Fibroblast of lung (primary cell): ENCODE results near the gene UBE2H. TPM values are rescaled to one million over a fixed set of nuclear protein-coding genes. Genes with fewer than 3 reads are reported as not detected.
"Not testable (repeated sequence)": the region's sequence is repeated elsewhere in the genome, so short reads cannot be mapped to it uniquely, and the experiment has no call there.

Experiments used
- DNase-seq, 2 donors: peaks; one replicate each; pipeline versions ENCODE4 v3.0.0 to v3.0.0-alpha.2; 2010; ENCODE audit warnings: low read depth in 2 of 2
- H2AFZ ChIP-seq: 2 replicates; pipeline ENCODE4 v1.5.1; 2012; ENCODE audit warnings: low read length, control low read depth, inconsistent platforms
- H3K27ac ChIP-seq: 2 replicates; pipeline ENCODE4 v1.5.1; 2011; ENCODE audit warnings: low read length, control low read depth; ENCODE audit not compliant: insufficient read depth
- H3K27me3 ChIP-seq: 2 replicates; pipeline ENCODE4 v1.5.1; 2011; ENCODE audit warnings: mild to moderate bottlenecking, low read length; ENCODE audit not compliant: control insufficient read depth, insufficient read depth
- H3K36me3 ChIP-seq: 2 replicates; pipeline ENCODE4 v1.5.1; 2011; ENCODE audit warnings: low read length; ENCODE audit not compliant: control insufficient read depth, insufficient read depth
- H3K4me1 ChIP-seq: 2 replicates; pipeline ENCODE4 v1.5.1; 2011; ENCODE audit warnings: low read length; ENCODE audit not compliant: control insufficient read depth, insufficient read depth; ENCODE audit errors: extremely low read depth
- H3K4me2 ChIP-seq: 2 replicates; pipeline ENCODE4 v1.5.1; 2011; ENCODE audit warnings: low read length, control low read depth; ENCODE audit not compliant: insufficient read depth; ENCODE audit errors: extremely low read depth
- H3K4me3 ChIP-seq, 4 experiments: fragments of 200-600 bp in 1 of 4; sonication (generic) in 1 of 4; replicated peaks in 1 of 4; 2 replicates each; pipeline ENCODE4 v1.5.1; 2011 to 2016; ENCODE audit warnings: low read length in 4 of 4, low read depth in 3 of 4, mild to moderate bottlenecking in 3 of 4, control low read depth in 2 of 4, inconsistent platforms in 1 of 4, mixed read lengths in 1 of 4; ENCODE audit not compliant: insufficient read depth in 1 of 4; ENCODE audit errors: control extremely low read depth in 1 of 4
- H3K79me2 ChIP-seq: 2 replicates; pipeline ENCODE4 v1.5.1; 2012; ENCODE audit warnings: mild to moderate bottlenecking, low read length, inconsistent platforms; ENCODE audit not compliant: control insufficient read depth, insufficient read depth
- H3K9ac ChIP-seq: 2 replicates; pipeline ENCODE4 v1.5.1; 2011; ENCODE audit warnings: mild to moderate bottlenecking, low read length, control low read depth; ENCODE audit not compliant: insufficient read depth
- H3K9me3 ChIP-seq: 2 replicates; pipeline ENCODE4 v1.5.1; 2012; ENCODE audit warnings: low read depth, low read length; ENCODE audit not compliant: control insufficient read depth, insufficient read depth
- H4K20me1 ChIP-seq: 2 replicates; pipeline ENCODE4 v1.5.1; 2011; ENCODE audit warnings: low read length; ENCODE audit not compliant: control insufficient read depth, insufficient read depth; ENCODE audit errors: extremely low read depth
- CTCF ChIP-seq, 2 donors: IDR thresholded peaks in 1 of 2; conservative IDR thresholded peaks in 1 of 2; 1 replicate in 1 of 2; 2 replicates in 1 of 2; pipeline ENCODE4 v1.5.1; 2011 to 2012; ENCODE audit warnings: low read length in 2 of 2, control low read depth in 1 of 2, inconsistent platforms in 1 of 2, low read depth in 1 of 2, mild to moderate bottlenecking in 1 of 2
- EZH2 ChIP-seq: IDR thresholded peaks from 2 replicates; pipeline ENCODE4 v1.5.1; 2012; ENCODE audit warnings: low read length, control low read depth, mild to moderate bottlenecking; ENCODE audit errors: missing control alignments
- polyA plus RNA-seq, 2 donors: library from polyadenylated mRNA; depleted of rRNA in 1 of 2; stranded (reverse) in 1 of 2; unstranded in 1 of 2; fragments of >200 nt; gene quantifications; 2 replicates each; pipeline ENCODE4 v1.2.1, GENCODE V29; 2011 to 2012; ENCODE audit warnings: missing spikeins in 1 of 2
- total RNA-seq: library from RNA; depleted of rRNA; stranded (reverse); fragments of >200 nt; gene quantifications from 2 replicates; pipeline ENCODE4 v1.2.1, GENCODE V29; 2014

The UBE2H gene
- total and polyA plus RNA-seq, 2 donors (not counting 1 experiment from before 2014, with no cell fraction given): 76.0 to 102 TPM

- no peak for DNase-seq
- Histone ChIP-seq H3K4me3 (no peak overlapping the region), H3K79me2 (no peaks in the 10 kb centered on the region), H3K4me2 (no peak overlapping the region), H3K9me3 (no peaks in the 10 kb centered on the region), H3K4me1 (peaks cover 13% of the 10 kb centered on the region), H3K36me3 (peaks cover 6% of the 10 kb centered on the region), H3K27ac (no peak overlapping the region), H2AFZ (no peak overlapping the region), H4K20me1 (no peaks in the 10 kb centered on the region), H3K9ac (no peak overlapping the region), H3K27me3 (no peaks in the 10 kb centered on the region)
- TF ChIP-seq CTCF (conservative IDR thresholded peaks at IDR 0.05 in 1 of 2, IDR thresholded peaks at IDR 0.05 in 1 of 2; ENCODE audit: low read depth in 1 of 2, low read length in 2 of 2) (no peak), EZH2 (no peak)
These were observed 124.5 kb downstream of the UBE2H start for GRCh38 chr7:129828078-129828762.

- Histone ChIP-seq H3K4me2 (no peak overlapping the region), H3K4me3 (no peak overlapping the region), H3K36me3 (peaks cover 6% of the 10 kb centered on the region), H3K27ac (no peak overlapping the region), H3K27me3 (no peaks in the 10 kb centered on the region), H3K79me2 (no peaks in the 10 kb centered on the region), H2AFZ (no peak overlapping the region), H3K9me3 (no peaks in the 10 kb centered on the region), H3K4me1 (peaks cover 13% of the 10 kb centered on the region), H3K9ac (no peak overlapping the region), H4K20me1 (no peaks in the 10 kb centered on the region)
- DNase-seq: no peak
- TF ChIP-seq EZH2: no peak
- TF ChIP-seq CTCF (conservative IDR thresholded peaks at IDR 0.05 in 1 of 2, IDR thresholded peaks at IDR 0.05 in 1 of 2; ENCODE audit: low read depth in 1 of 2, low read length in 2 of 2): no peak
These were observed 125.2 kb downstream of the UBE2H start for GRCh38 chr7:129827467-129827990.

- not testable (repeated sequence) for H3K27me3 ChIP-seq, DNase-seq, H3K36me3 ChIP-seq, H2AFZ ChIP-seq, H3K4me3 ChIP-seq, H3K9me3 ChIP-seq, H3K27ac ChIP-seq, H4K20me1 ChIP-seq, H3K79me2 ChIP-seq, H3K9ac ChIP-seq, H3K4me2 ChIP-seq
- peaks cover 11% of the 10 kb centered on the region for H3K4me1 ChIP-seq
These were observed 125.9 kb downstream of the UBE2H start for GRCh38 chr7:129826895-129827294.
